ENCODE measurements around the gene ADGRL3.

ADGRL3 gene

GRCh38 chr4:61200187-61200915 is at the start of gene ADGRL3:
TSS of gene ADGRL3 (plus strand) at chr4:61200326.
- TF ChIP-seq, protein P1, sequence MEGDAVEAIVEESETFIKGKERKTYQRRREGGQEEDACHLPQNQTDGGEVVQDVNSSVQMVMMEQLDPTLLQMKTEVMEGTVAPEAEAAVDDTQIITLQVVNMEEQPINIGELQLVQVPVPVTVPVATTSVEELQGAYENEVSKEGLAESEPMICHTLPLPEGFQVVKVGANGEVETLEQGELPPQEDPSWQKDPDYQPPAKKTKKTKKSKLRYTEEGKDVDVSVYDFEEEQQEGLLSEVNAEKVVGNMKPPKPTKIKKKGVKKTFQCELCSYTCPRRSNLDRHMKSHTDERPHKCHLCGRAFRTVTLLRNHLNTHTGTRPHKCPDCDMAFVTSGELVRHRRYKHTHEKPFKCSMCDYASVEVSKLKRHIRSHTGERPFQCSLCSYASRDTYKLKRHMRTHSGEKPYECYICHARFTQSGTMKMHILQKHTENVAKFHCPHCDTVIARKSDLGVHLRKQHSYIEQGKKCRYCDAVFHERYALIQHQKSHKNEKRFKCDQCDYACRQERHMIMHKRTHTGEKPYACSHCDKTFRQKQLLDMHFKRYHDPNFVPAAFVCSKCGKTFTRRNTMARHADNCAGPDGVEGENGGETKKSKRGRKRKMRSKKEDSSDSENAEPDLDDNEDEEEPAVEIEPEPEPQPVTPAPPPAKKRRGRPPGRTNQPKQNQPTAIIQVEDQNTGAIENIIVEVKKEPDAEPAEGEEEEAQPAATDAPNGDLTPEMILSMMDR (IDR thresholded peaks at IDR 0.05; ENCODE audit: insufficient read depth, low read depth, low read length, missing control alignments), result no peak
- no peak for DNase-seq (ENCODE audit: low read depth)
- H3K4me3 ChIP-seq (ENCODE audit: low read depth, low read length), result no peak within 1 kb of the TSS

- H3K4me3 ChIP-seq (ENCODE audit: low read depth, low read length), result no peak overlapping the region
- DNase-seq (ENCODE audit: low read depth), result no peak
- TF ChIP-seq, protein P1 (IDR thresholded peaks at IDR 0.05; ENCODE audit: insufficient read depth, low read depth, low read length, missing control alignments), result no peak
These were observed 47.7 kb upstream of the ADGRL3 start for GRCh38 chr4:61152433-61152832.

- H3K4me3 ChIP-seq (ENCODE audit: low read depth, low read length), result no peak overlapping the region
- no peak for DNase-seq (ENCODE audit: low read depth)
These were observed 39.6 kb upstream of the ADGRL3 start for GRCh38 chr4:61160478-61160877.

DNA sequence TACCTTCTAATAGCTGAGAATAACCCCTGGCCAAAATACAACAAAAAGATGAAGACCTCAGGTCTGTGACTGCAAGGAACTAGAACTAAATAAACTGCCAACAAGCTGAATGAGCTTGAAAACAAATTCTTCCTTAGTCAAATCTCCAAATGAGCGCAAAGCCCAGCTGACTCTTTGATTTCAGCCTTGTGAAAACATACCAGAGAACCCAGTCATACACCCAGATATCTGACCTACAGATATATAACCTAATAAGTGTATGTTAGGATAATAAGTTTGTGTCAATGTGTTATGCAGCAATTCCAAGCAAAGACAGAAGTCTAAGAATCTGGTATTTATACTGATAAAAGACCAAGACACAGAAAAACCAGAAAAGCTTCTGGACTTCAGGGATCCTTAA is 38.0 kb upstream of the ADGRL3 start:
- no peak overlapping the region for H3K4me3 ChIP-seq (ENCODE audit: low read depth, low read length)
- TF ChIP-seq, protein P1 (IDR thresholded peaks at IDR 0.05; ENCODE audit: insufficient read depth, low read depth, low read length, missing control alignments), result no peak
- DNase-seq (ENCODE audit: low read depth), result no peak

More at GRCh38 chr4:61160478-61160877, 39.6 kb upstream of the ADGRL3 start:
- TF ChIP-seq, protein P1 (IDR thresholded peaks at IDR 0.05; ENCODE audit: insufficient read depth, low read depth, low read length, missing control alignments), result no peak

GRCh38 chr4:61173799-61174198 is 26.3 kb upstream of the ADGRL3 start:
- TF ChIP-seq, protein P1 (IDR thresholded peaks at IDR 0.05; ENCODE audit: insufficient read depth, low read depth, low read length, missing control alignments), result no peak
- no peak for DNase-seq (ENCODE audit: low read depth)
- no peak overlapping the region for H3K4me3 ChIP-seq (ENCODE audit: low read depth, low read length)

- TF ChIP-seq, protein P1 (IDR thresholded peaks at IDR 0.05; ENCODE audit: insufficient read depth, low read depth, low read length, missing control alignments), result no peak
- no peak overlapping the region for H3K4me3 ChIP-seq (ENCODE audit: low read depth, low read length)
- DNase-seq (ENCODE audit: low read depth), result no peak
These were observed 24.6 kb upstream of the ADGRL3 start for GRCh38 chr4:61175495-61175894.

GRCh38 chr4:61177367-61177766 is 22.8 kb upstream of the ADGRL3 start:
- TF ChIP-seq, protein P1 (IDR thresholded peaks at IDR 0.05; ENCODE audit: insufficient read depth, low read depth, low read length, missing control alignments), result no peak
- H3K4me3 ChIP-seq (ENCODE audit: low read depth, low read length), result no peak overlapping the region
- no peak for DNase-seq (ENCODE audit: low read depth)
